Fibroblast of skin of back (primary cell): ENCODE measurements around the gene DHRS7B.
"Not testable (repeated sequence)": the region's sequence is repeated elsewhere in the genome, so short reads cannot be mapped to it uniquely, and the experiment has no call there.

Source experiments
- DNase-seq: peaks from one replicate; pipeline ENCODE4 v3.0.0-alpha.2; 2013

The DHRS7B gene

GRCh38 chr17:21177854-21178600, 51.3 kb downstream of the DHRS7B start:
- no peak for DNase-seq

GRCh38 chr17:21183468-21183867, 56.7 kb downstream of the DHRS7B start:
- DNase-seq: no peak

GRCh38 chr17:21184570-21184969, 57.8 kb downstream of the DHRS7B start:
- DNase-seq: no peak

GRCh38 chr17:21185061-21185460, 58.3 kb downstream of the DHRS7B start:
- DNase-seq: no peak

- DNase-seq: no peak
Observed at GRCh38 chr17:21186399-21187187, 59.8 kb downstream of the DHRS7B start.

- no peak for DNase-seq
Observed at GRCh38 chr17:21189361-21189760, 62.6 kb downstream of the DHRS7B start.

- DNase-seq: no peak
Observed at GRCh38 chr17:21190078-21190477, 63.3 kb downstream of the DHRS7B start.

- no peak for DNase-seq
Observed at GRCh38 chr17:21191698-21192097, 64.9 kb downstream of the DHRS7B start.

- not testable (repeated sequence) for DNase-seq
Observed at GRCh38 chr17:21192414-21192813, 65.7 kb downstream of the DHRS7B start.

GRCh38 chr17:21193031-21193430, 66.3 kb downstream of the DHRS7B start:
- no peak for DNase-seq

GRCh38 chr17:21194226-21194625, 67.5 kb downstream of the DHRS7B start:
- DNase-seq: no peak

- no peak for DNase-seq
Observed at GRCh38 chr17:21194703-21195102, 67.9 kb downstream of the DHRS7B start.

- DNase-seq: no peak
Observed at GRCh38 chr17:21196126-21196525, 69.4 kb downstream of the DHRS7B start.

- no peak for DNase-seq
Observed at GRCh38 chr17:21198411-21198810, 71.6 kb downstream of the DHRS7B start.

- DNase-seq: peak; percentile 32
Observed at GRCh38 chr17:21199311-21199710, 72.5 kb downstream of the DHRS7B start.

GRCh38 chr17:21199856-21200255, 73.1 kb downstream of the DHRS7B start:
- DNase-seq: no peak

- no peak for DNase-seq
Observed at GRCh38 chr17:21200590-21201297, 74.0 kb downstream of the DHRS7B start.

GRCh38 chr17:21201298-21201595, 74.5 kb downstream of the DHRS7B start:
- no peak for DNase-seq

- no peak for DNase-seq
Observed at GRCh38 chr17:21201874-21202273, 75.1 kb downstream of the DHRS7B start.

- no peak for DNase-seq
Observed at GRCh38 chr17:21202512-21202911, 75.7 kb downstream of the DHRS7B start.

- no peak for DNase-seq
Observed at GRCh38 chr17:21204935-21205334, 78.2 kb downstream of the DHRS7B start.

- no peak for DNase-seq
Observed at GRCh38 chr17:21208352-21208751, 81.6 kb downstream of the DHRS7B start.

GRCh38 chr17:21209511-21210175, 82.9 kb downstream of the DHRS7B start:
- DNase-seq: peak; percentile 29
